CD14-positive monocyte (primary cell): ENCODE measurements around the gene BET1L. TPM values are rescaled to one million over a fixed set of nuclear protein-coding genes. Genes with fewer than 3 reads are reported as not detected.

ENCODE experiments used
- DNase-seq, 3 donors: peaks; one replicate each; pipeline ENCODE4 v3.0.0-alpha.2; 2011 to 2022
- H2AFZ ChIP-seq: 2 replicates; pipeline ENCODE4 v1.6.0; 2012; ENCODE audit warnings: mild to moderate bottlenecking, low read depth, low read length, inconsistent platforms; ENCODE audit not compliant: insufficient read depth, poor library complexity, severe bottlenecking
- H3K27ac ChIP-seq, 2 donors: 1 replicate in 1 of 2; 2 replicates in 1 of 2; pipeline ENCODE4 v1.5.1; 2012 to 2013; ENCODE audit warnings: low read length in 2 of 2, control low read depth in 1 of 2, inconsistent platforms in 1 of 2, low read depth in 1 of 2, mild to moderate bottlenecking in 1 of 2
- H3K27me3 ChIP-seq, 2 donors: one replicate each; pipeline versions ENCODE4 v1.6.0 to v1.6.1; 2011 to 2013; ENCODE audit warnings: low read length in 2 of 2; ENCODE audit not compliant: control insufficient read depth in 2 of 2, insufficient read depth in 2 of 2
- H3K36me3 ChIP-seq, 2 donors: replicated peaks in 1 of 2; 1 replicate in 1 of 2; 2 replicates in 1 of 2; pipeline versions ENCODE4 v1.5.1 to v1.6.1; 2012 to 2013; ENCODE audit warnings: low read length in 2 of 2, control low read depth in 1 of 2, inconsistent platforms in 1 of 2, mild to moderate bottlenecking in 1 of 2; ENCODE audit not compliant: insufficient read depth in 2 of 2, control insufficient read depth in 1 of 2
- H3K4me1 ChIP-seq, 2 donors: 1 replicate in 1 of 2; 2 replicates in 1 of 2; pipeline versions ENCODE4 v1.5.1 to v1.6.1; 2012 to 2013; ENCODE audit warnings: low read length in 2 of 2, control low read depth in 1 of 2, inconsistent platforms in 1 of 2, mild to moderate bottlenecking in 1 of 2, moderate library complexity in 1 of 2; ENCODE audit not compliant: insufficient read depth in 2 of 2, control insufficient read depth in 1 of 2
- H3K4me2 ChIP-seq: replicated peaks from 2 replicates; pipeline ENCODE3; 2012; ENCODE audit warnings: low read length, moderate library complexity, mild to moderate bottlenecking; ENCODE audit not compliant: poor library complexity, severe bottlenecking; ENCODE audit errors: extremely low read depth
- H3K4me3 ChIP-seq, 3 experiments: fragments of 200-600 bp in 1 of 3; sonication (generic) in 1 of 3; replicated peaks in 1 of 3; 1 replicate in 2 of 3; 2 replicates in 1 of 3; pipeline ENCODE4 v1.5.1; 2011 to 2013; ENCODE audit warnings: low read length in 3 of 3, mild to moderate bottlenecking in 3 of 3, control low read depth in 2 of 3, low read depth in 2 of 3, inconsistent platforms in 1 of 3, moderate library complexity in 1 of 3
- H3K79me2 ChIP-seq: 2 replicates; pipeline ENCODE4 v1.6.0; 2012; ENCODE audit warnings: mild to moderate bottlenecking, control low read depth, inconsistent platforms, low read length, moderate library complexity; ENCODE audit not compliant: insufficient read depth
- H3K9ac ChIP-seq: 2 replicates; pipeline ENCODE4 v1.6.0; 2017; ENCODE audit warnings: low read length, mild to moderate bottlenecking; ENCODE audit not compliant: insufficient read depth, poor library complexity, severe bottlenecking
- H3K9me3 ChIP-seq, 2 donors: replicated peaks in 1 of 2; 1 replicate in 1 of 2; 2 replicates in 1 of 2; pipeline versions ENCODE4 v1.5.1 to v1.6.1; 2012 to 2013; ENCODE audit warnings: low read length in 2 of 2, control low read depth in 1 of 2; ENCODE audit not compliant: control insufficient read depth in 1 of 2, insufficient read depth in 1 of 2
- H4K20me1 ChIP-seq: 2 replicates; pipeline ENCODE4 v1.6.0; 2012; ENCODE audit warnings: mild to moderate bottlenecking, low read length, control low read depth, moderate library complexity; ENCODE audit not compliant: insufficient read depth
- H3K27ac Mint-ChIP-seq, 7 donors: one replicate each; pipeline ENCODE4 v1.8.0; 2020; ENCODE audit warnings: mild to moderate bottlenecking in 7 of 7, mixed read lengths in 7 of 7, moderate library complexity in 6 of 7, inconsistent platforms in 2 of 7
- H3K27me3 Mint-ChIP-seq, 3 donors: one replicate each; pipeline ENCODE4 v1.8.0; 2021 to 2022; ENCODE audit warnings: low read depth in 3 of 3, mild to moderate bottlenecking in 3 of 3, mixed read lengths in 3 of 3, moderate library complexity in 3 of 3, inconsistent platforms in 1 of 3
- H3K36me3 Mint-ChIP-seq, 2 donors: one replicate each; pipeline ENCODE4 v1.8.0; 2020; ENCODE audit warnings: mixed read lengths in 2 of 2, inconsistent platforms in 1 of 2, mild to moderate bottlenecking in 1 of 2
- H3K4me1 Mint-ChIP-seq: one replicate; pipeline ENCODE4 v1.8.0; 2020; ENCODE audit warnings: mild to moderate bottlenecking, mixed read lengths
- H3K4me3 Mint-ChIP-seq, 2 donors: one replicate each; pipeline ENCODE4 v1.8.0; 2020; ENCODE audit warnings: mild to moderate bottlenecking in 2 of 2, mixed read lengths in 2 of 2, moderate library complexity in 1 of 2
- H3K9me3 Mint-ChIP-seq, 7 donors: one replicate each; pipeline ENCODE4 v1.8.0; 2020 to 2022; ENCODE audit warnings: mixed read lengths in 7 of 7, mild to moderate bottlenecking in 6 of 7, moderate library complexity in 6 of 7, inconsistent platforms in 2 of 7
- CTCF ChIP-seq: fragments of 200-600 bp; IDR thresholded peaks from one replicate; pipeline ENCODE4 v1.8.0; 2022; ENCODE audit warnings: antibody characterized with exemption, mild to moderate bottlenecking
- WGBS: methylation state at CpG from one replicate; pipeline ENCODE4 v1.1.5; 2013; ENCODE audit warnings: missing lambda C conversion rate; ENCODE audit not compliant: insufficient coverage; 5-methylcytosine and 5-hydroxymethylcytosine counted together
- intact Hi-C, 2 donors: fragments of 100-400 bp; cut with micrococcal nuclease; formaldehyde crosslinking; loops; one replicate each; pipeline versions ENCODE4 v1.15.0 to v1.15.1; 2023
- polyA plus RNA-seq, 3 donors: library from polyadenylated mRNA; depleted of rRNA in 1 of 3; unstranded in 2 of 3; stranded (reverse) in 1 of 3; fragments of 300-500 nt in 2 of 3; fragments of >200 nt in 1 of 3; fragmentation: Illumina TruSeq in 2 of 3; gene quantifications; 1 replicate in 2 of 3; 2 replicates in 1 of 3; pipeline ENCODE4 v1.2.3, GENCODE V29; 2012 to 2021

Gene BET1L
- polyA plus RNA-seq, 3 donors = 9.5 to 37.3 (median 29.3) TPM

- Histone ChIP-seq H3K4me2 (peak within 1 kb of the TSS; percentile 87), H3K9me3 (no peaks in the 10 kb centered on the region), H3K27ac (peak within 1 kb of the TSS; percentile 97 to 98), H3K27me3 (no peaks in the 10 kb centered on the region), H3K36me3 (peaks cover 15 to 30% of the 10 kb centered on the region in 2 donors), H3K79me2 (peaks cover 48% of the 10 kb centered on the region), H3K4me1 (peaks cover 20 to 23% of the 10 kb centered on the region in 2 donors), H3K9ac (peak within 1 kb of the TSS; percentile 95), H3K4me3 (peak within 1 kb of the TSS; percentile 93 to 99 (median 96)), H2AFZ (peak within 1 kb of the TSS; percentile 96), H4K20me1 (peaks cover 21% of the 10 kb centered on the region)
- Mint-ChIP-seq H3K36me3 (peaks cover 32 to 36% of the 10 kb centered on the region in 2 donors), H3K4me1 (peaks cover 24% of the 10 kb centered on the region), H3K4me3 (peak within 1 kb of the TSS; percentile 96 to 97), H3K27me3 (peaks cover 0 to 4% (median 1%) of the 10 kb centered on the region in 3 donors), H3K27ac (peak within 1 kb of the TSS; percentile 99 to 100 (median 100)), H3K9me3 (no peaks in the 10 kb centered on the region)
- whole genome bisulfite sequencing = under 1% methylated on average over 58 of the region's 62 CpGs
- no peak for TF ChIP-seq CTCF
- intact Hi-C loops = loop anchor here (1.0 to 5.0 kb wide), 6 partner anchors 30 to 270 kb away; partner anchors contain the start of genes RNH1 (in 2 of the 2), BET1L (in 1 of the 2) and RIC8A (in 1 of the 2)
- peak; percentile 81 to 84 (median 84) for DNase-seq
These were observed 29.9 kb upstream of the BET1L start, which contains the start of gene PSMD13 for GRCh38 chr11:236774-237767. Gene PSMD13, plus strand, starts transcription at chr11:236976. Its CDS starts 74 bp downstream, at chr11:237050.
